Coronary artery (tissue), 2 donors: Measurements from ENCODE around the gene SYPL1.

Source experiments
- DNase-seq: peaks from one replicate; pipeline ENCODE4 v3.0.0-alpha.2; 2017; ENCODE audit warnings: low spot score
- H3K27ac ChIP-seq, 2 donors: fragments of 200-600 bp; sonication (generic); one replicate each; pipeline ENCODE4 v1.5.1; 2016 to 2019
- H3K4me3 ChIP-seq: fragments of 200-600 bp; sonication (generic); 2 replicates; pipeline ENCODE4 v1.5.1; 2016; ENCODE audit warnings: mild to moderate bottlenecking, moderate library complexity
- TF ChIP-seq, protein P1 (sequence below): fragments of 200-600 bp; sonication (generic); IDR thresholded peaks from one replicate; pipeline ENCODE4 v1.5.1; 2019; ENCODE audit warnings: antibody characterized with exemption

The SYPL1 gene

DNA sequence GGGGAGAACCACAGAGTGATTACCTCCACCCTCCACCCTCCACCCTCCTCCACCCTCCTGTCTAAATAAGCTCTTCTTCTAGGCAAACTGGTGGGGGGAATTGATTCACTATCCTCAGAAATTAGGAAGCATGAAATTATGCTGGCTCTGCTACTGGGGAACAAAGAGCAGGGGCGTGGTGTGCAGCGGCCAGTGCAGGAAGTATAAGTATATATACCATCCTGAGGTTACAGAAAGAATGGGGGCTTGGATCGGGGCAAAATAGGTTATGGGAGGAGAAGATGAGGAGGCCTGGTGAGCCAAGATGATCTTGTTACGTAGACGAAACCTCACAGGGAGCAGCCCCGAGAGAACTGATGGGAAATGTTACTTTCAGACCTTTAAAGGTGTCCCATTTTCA lies 49.1 kb downstream of the SYPL1 start:
- no peak for DNase-seq
- Histone ChIP-seq H3K27ac (no peak overlapping the region), H3K4me3 (no peak overlapping the region)
- TF ChIP-seq, protein P1, sequence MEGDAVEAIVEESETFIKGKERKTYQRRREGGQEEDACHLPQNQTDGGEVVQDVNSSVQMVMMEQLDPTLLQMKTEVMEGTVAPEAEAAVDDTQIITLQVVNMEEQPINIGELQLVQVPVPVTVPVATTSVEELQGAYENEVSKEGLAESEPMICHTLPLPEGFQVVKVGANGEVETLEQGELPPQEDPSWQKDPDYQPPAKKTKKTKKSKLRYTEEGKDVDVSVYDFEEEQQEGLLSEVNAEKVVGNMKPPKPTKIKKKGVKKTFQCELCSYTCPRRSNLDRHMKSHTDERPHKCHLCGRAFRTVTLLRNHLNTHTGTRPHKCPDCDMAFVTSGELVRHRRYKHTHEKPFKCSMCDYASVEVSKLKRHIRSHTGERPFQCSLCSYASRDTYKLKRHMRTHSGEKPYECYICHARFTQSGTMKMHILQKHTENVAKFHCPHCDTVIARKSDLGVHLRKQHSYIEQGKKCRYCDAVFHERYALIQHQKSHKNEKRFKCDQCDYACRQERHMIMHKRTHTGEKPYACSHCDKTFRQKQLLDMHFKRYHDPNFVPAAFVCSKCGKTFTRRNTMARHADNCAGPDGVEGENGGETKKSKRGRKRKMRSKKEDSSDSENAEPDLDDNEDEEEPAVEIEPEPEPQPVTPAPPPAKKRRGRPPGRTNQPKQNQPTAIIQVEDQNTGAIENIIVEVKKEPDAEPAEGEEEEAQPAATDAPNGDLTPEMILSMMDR = no peak

DNA sequence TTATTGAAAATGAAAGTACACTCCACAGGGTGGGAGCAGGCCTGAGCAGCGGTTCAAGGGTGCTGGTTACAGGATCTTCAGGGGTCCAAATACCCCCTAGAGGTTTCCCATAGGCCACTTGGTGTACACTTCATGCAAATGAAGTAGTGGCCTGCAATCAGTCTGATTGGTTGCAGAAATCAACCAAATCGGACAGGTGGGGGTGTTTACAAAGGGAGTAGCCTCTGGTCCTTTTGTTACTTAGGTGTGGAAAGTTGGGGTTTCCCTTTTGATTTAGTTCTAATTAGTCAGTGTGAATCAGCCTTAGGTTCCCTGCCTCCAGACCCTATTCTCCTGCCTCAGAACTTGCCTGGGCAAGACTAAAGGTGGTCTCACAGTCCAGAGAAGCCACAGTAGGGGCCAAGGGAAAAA lies 49.6 kb downstream of the SYPL1 start:
- no peak overlapping the region for H3K4me3 ChIP-seq
- no peak for DNase-seq
- no peak overlapping the region for H3K27ac ChIP-seq

DNA sequence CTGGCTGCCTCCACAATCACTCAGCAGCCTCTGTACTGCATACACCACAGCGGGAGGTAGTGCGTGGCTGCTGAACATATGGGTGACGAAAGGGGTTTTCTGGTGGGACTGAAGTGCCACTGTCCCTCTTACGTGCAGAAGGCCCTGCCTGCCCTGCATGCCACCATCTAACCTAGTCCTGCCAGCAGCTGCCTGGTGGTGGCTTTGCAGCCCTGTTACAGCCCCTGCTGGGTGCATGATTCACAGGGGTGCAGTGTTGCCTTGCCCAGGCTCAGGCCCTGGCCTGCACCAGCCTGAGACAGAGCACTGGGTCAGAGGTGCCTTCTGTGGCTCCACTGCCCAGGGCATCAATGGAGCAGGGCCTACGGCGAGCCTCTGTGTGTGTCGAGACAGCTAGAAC lies 50.1 kb downstream of the SYPL1 start:
- TF ChIP-seq, protein P1 = no peak
- Histone ChIP-seq H3K4me3 (no peak overlapping the region), H3K27ac (no peak overlapping the region)
- DNase-seq = no peak

More for the DNA sequence above, 49.6 kb downstream of the SYPL1 start:
- TF ChIP-seq, protein P1 = no peak

DNA sequence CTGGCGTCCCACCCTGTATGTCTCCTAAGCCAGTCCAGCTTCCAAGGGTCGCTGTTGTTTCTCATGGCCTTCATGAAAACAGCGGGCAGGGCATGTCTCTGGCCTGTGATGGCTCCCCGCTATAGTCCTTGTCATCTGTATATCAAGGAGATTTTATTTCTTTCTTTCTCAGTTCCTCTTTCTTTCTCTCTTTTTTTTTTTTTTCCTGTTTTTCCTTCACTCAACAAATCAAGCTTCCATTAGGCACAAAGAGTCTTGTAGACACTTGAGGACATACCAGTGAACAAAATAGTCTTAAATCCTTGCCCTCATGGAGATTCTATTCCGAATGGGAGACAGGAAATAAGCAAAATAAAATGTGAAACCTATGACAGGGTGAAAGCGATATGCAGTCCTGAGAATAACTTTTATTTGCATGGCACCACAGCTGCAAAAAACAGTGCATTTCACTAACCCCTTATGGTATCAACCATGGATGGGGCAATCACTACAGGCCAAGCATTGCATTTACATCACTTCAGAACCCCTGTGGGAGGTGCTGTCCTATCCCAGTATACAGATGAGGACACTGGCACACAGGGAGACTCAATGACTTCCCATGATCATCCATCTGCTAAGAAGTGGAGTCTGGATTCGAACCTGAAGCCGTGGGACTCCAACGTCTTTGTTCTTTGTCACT lies 50.7 kb downstream of the SYPL1 start:
- no peak for DNase-seq
- Histone ChIP-seq H3K27ac (no peak overlapping the region), H3K4me3 (no peak overlapping the region)
- TF ChIP-seq, protein P1 = no peak

DNA sequence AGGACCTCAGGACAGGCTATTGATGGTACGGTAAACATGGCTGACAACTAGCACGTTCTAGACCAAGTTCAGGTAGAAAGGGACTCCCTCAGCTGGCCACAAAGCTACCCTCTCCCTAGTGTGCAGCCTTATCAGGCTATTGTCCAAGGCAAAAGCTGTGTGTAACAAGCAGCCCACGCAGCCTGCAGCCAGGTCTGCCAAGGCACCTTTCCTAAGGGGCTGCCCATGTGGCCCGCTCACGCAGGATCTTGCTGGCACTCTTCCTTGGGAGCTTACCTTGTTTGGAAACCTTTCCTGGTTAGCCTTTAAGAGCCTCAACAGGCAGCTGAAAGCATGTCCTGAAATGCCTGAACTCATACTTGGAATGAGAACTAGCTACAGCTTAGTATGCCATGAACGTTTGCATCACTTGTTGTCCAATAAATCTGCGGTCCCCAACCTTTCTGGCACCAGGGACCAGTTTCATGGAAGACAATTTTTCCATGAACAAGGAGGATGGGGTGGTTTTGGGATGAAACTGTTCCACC lies 51.7 kb downstream of the SYPL1 start:
- H3K27ac ChIP-seq = no peak overlapping the region
- H3K4me3 ChIP-seq = no peak overlapping the region
- TF ChIP-seq, protein P1 = no peak
- peak; percentile 38 for DNase-seq

GRCh38 chr7:106059556-106059955 lies 52.6 kb downstream of the SYPL1 start:
- TF ChIP-seq, protein P1 = no peak
- H3K27ac ChIP-seq = no peak overlapping the region
- DNase-seq = peak; percentile 22
- H3K4me3 ChIP-seq = no peak overlapping the region

DNA sequence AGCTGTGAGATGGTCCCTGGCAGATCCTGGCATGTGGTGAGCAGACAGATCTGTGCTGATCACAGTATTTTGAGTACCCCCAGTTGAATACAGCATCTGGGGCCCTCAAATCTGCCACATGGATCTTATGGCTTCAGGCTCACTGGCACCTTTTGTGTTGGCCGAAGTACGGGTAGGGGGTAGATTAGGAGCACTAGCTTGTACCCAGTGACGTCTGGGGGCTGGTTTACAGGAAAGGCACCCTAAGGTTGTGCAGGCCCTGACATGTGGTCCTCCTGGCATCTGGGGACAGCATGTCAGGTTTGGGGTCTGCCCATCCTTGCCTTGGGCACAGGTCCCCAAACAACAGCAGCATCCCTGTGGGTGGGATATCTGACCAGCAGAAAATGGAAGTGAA lies 53.2 kb downstream of the SYPL1 start:
- TF ChIP-seq, protein P1 = no peak
- Histone ChIP-seq H3K4me3 (no peak overlapping the region), H3K27ac (no peak overlapping the region)
- no peak for DNase-seq
